ENCODE data around the gene HUS1B.

The HUS1B gene

GRCh38 chr6:621931-622330, 35.0 kb downstream of the HUS1B start:
- TF ChIP-seq ZFX (IDR thresholded peaks at IDR 0.05), result no peak
- TF ChIP-seq, protein P1, sequence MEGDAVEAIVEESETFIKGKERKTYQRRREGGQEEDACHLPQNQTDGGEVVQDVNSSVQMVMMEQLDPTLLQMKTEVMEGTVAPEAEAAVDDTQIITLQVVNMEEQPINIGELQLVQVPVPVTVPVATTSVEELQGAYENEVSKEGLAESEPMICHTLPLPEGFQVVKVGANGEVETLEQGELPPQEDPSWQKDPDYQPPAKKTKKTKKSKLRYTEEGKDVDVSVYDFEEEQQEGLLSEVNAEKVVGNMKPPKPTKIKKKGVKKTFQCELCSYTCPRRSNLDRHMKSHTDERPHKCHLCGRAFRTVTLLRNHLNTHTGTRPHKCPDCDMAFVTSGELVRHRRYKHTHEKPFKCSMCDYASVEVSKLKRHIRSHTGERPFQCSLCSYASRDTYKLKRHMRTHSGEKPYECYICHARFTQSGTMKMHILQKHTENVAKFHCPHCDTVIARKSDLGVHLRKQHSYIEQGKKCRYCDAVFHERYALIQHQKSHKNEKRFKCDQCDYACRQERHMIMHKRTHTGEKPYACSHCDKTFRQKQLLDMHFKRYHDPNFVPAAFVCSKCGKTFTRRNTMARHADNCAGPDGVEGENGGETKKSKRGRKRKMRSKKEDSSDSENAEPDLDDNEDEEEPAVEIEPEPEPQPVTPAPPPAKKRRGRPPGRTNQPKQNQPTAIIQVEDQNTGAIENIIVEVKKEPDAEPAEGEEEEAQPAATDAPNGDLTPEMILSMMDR (conservative IDR thresholded peaks at IDR 0.05), result no peak
- H3K27ac ChIP-seq, result no peak overlapping the region

DNA sequence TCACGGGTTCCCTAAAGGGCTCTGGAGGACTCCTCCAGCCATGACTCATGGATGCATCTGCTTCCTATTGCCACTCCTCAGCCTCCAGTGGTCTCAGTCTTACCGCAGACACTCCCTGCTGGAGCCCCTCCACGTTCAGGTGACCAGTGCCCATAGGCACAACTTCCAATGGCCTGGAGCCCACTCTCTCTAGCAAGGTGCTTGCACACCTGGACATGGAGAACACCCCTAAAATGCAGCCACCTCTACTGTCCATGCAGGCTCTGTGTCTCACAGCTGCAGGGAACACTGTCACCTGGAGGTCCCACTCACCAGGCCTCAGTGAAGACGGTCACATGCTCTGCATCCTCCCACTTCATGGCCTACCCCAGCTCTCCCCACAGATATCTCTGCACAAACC, 36.0 kb downstream of the HUS1B start:
- no peak overlapping the region for H3K27ac ChIP-seq
- TF ChIP-seq, protein P1 (conservative IDR thresholded peaks at IDR 0.05), result no peak
- TF ChIP-seq ZFX (IDR thresholded peaks at IDR 0.05), result no peak

GRCh38 chr6:620166-620565, 36.7 kb downstream of the HUS1B start:
- TF ChIP-seq, protein P1 (conservative IDR thresholded peaks at IDR 0.05), result no peak
- no peak overlapping the region for H3K27ac ChIP-seq

- H3K27ac ChIP-seq, result no peak overlapping the region
- no peak for TF ChIP-seq ZFX (IDR thresholded peaks at IDR 0.05)
- TF ChIP-seq, protein P1 (conservative IDR thresholded peaks at IDR 0.05), result peak; percentile 85
These were observed 39.3 kb downstream of the HUS1B start for GRCh38 chr6:617456-618100.

GRCh38 chr6:613981-614380, 42.9 kb downstream of the HUS1B start:
- TF ChIP-seq, protein P1 (conservative IDR thresholded peaks at IDR 0.05), result no peak
- TF ChIP-seq ZFX (IDR thresholded peaks at IDR 0.05), result no peak
- H3K27ac ChIP-seq, result no peak overlapping the region

DNA sequence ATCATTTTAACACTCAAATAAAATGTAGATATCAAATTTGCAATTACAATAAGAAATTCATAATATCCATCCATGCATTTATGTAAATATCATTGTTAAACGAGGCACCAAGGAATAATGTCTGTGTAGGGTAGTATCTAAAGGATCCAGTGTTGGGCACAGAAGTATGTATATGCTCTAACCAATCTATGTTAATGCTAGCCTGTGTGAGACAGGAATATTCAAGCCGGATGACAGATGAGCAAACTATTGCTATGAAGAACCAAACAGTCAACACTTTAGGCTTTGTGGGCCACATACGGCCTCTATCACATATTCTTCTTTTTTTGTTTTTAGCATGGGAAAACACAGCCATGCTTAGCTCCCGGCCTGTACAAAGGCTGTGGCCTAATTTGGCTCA, 45.0 kb downstream of the HUS1B start:
- no peak for TF ChIP-seq ZFX (IDR thresholded peaks at IDR 0.05)
- TF ChIP-seq, protein P1 (conservative IDR thresholded peaks at IDR 0.05), result no peak
- no peak overlapping the region for H3K27ac ChIP-seq

DNA sequence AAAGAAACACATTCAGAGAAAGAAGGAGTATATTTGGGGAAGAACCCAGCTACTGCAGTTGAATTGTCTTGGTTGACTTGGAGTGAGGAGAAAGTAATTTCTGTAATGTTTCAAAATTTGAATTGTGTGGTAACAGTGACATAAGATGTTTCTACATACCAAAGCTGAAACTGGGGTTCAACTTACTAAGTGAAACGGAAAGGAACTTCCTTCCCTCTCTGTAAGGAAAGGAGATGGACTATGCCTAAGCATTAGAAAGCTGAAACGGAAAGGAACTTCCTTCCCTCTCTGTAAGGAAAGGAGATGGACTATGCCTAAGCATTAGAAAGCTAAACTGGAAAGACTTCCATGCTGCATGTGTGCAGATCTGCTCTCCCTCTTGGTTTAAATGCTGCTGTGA, 46.0 kb downstream of the HUS1B start:
- no peak overlapping the region for H3K27ac ChIP-seq
- TF ChIP-seq, protein P1 (conservative IDR thresholded peaks at IDR 0.05), result no peak
- no peak for TF ChIP-seq ZFX (IDR thresholded peaks at IDR 0.05)
